T-helper 17 cell (primary cell): ENCODE results near the gene SH3GLB1. TPM values are rescaled to one million over a fixed set of nuclear protein-coding genes. Genes with fewer than 3 reads are reported as not detected.
A peak's percentile ranks its signal among the peaks of the same experiment; 100 is the strongest.

Experiments
- ATAC-seq: fragments of 150-1000 bp; cut with Tn5 transposase; 2 replicates; pipeline ENCODE4 v1.10.0; 2021; ENCODE audit warnings: mild to moderate bottlenecking, moderate library complexity
- DNase-seq, 3 donors: peaks; one replicate each; pipeline versions ENCODE4 v3.0.0 to v3.0.0-alpha.2; 2020 to 2021
- H3K9me3 ChIP-seq: one replicate; pipeline ENCODE4 v1.7.0; 2013; ENCODE audit warnings: low read length, mild to moderate bottlenecking; ENCODE audit not compliant: control insufficient read depth, poor library complexity, severe bottlenecking
- H3K27ac Mint-ChIP-seq: one replicate; pipeline ENCODE4 v1.8.0; 2022; ENCODE audit warnings: mild to moderate bottlenecking, moderate library complexity, mixed read lengths
- H3K27me3 Mint-ChIP-seq: one replicate; pipeline ENCODE4 v1.8.0; 2022; ENCODE audit warnings: mixed read lengths
- H3K36me3 Mint-ChIP-seq: one replicate; pipeline ENCODE4 v1.8.0; 2022; ENCODE audit warnings: low read depth, mixed read lengths
- H3K4me1 Mint-ChIP-seq: one replicate; pipeline ENCODE4 v1.8.0; 2022; ENCODE audit warnings: mild to moderate bottlenecking, mixed read lengths
- H3K4me3 Mint-ChIP-seq: one replicate; pipeline ENCODE4 v1.8.0; 2022; ENCODE audit warnings: mild to moderate bottlenecking, moderate library complexity, mixed read lengths
- total RNA-seq, 4 donors: library from RNA in 2 of 4; stranded (reverse) in 2 of 4; gene quantifications; one replicate each; pipeline ENCODE4 v1.2.3 and lab custom pipeline; 2022 to 2026

Gene SH3GLB1
- total RNA-seq, 2 donors from 2014 or later: 54.3 to 61.5 TPM

- H3K4me3 Mint-ChIP-seq: no peak overlapping the region
- H3K36me3 Mint-ChIP-seq: peaks cover 2% of the 10 kb centered on the region
- DNase-seq: no peak
- H3K27ac Mint-ChIP-seq: no peak overlapping the region
- no peaks in the 10 kb centered on the region for H3K4me1 Mint-ChIP-seq
- H3K27me3 Mint-ChIP-seq: peaks cover 28% of the 10 kb centered on the region
- no peak for ATAC-seq
- H3K9me3 ChIP-seq: no peaks in the 10 kb centered on the region
These were observed 61.3 kb downstream of the SH3GLB1 start for GRCh38 chr1:86765674-86766073.

- DNase-seq (no peak), ATAC-seq (no peak)
- no peaks in the 10 kb centered on the region for H3K4me1 Mint-ChIP-seq
- no peak overlapping the region for H3K27ac Mint-ChIP-seq
- peaks cover 2% of the 10 kb centered on the region for H3K36me3 Mint-ChIP-seq
- no peak overlapping the region for H3K4me3 Mint-ChIP-seq
- peaks cover 18% of the 10 kb centered on the region for H3K27me3 Mint-ChIP-seq
- H3K9me3 ChIP-seq: no peaks in the 10 kb centered on the region
These were observed 64.2 kb downstream of the SH3GLB1 start for GRCh38 chr1:86768554-86768953.

- H3K4me1 Mint-ChIP-seq: peaks cover 3% of the 10 kb centered on the region
- no peak for DNase-seq
- peaks cover 2% of the 10 kb centered on the region for H3K36me3 Mint-ChIP-seq
- H3K27me3 Mint-ChIP-seq: peaks cover 23% of the 10 kb centered on the region
- H3K27ac Mint-ChIP-seq: no peak overlapping the region
- H3K9me3 ChIP-seq: no peaks in the 10 kb centered on the region
- ATAC-seq: no peak
- H3K4me3 Mint-ChIP-seq: no peak overlapping the region
These were observed 64.7 kb downstream of the SH3GLB1 start for GRCh38 chr1:86769065-86769464.

GRCh38 chr1:86773341-86774288 is 69.2 kb downstream of the SH3GLB1 start:
- peaks cover 26% of the 10 kb centered on the region for H3K27me3 Mint-ChIP-seq
- no peak overlapping the region for H3K4me3 Mint-ChIP-seq
- peak overlapping the region; percentile 51 for H3K27ac Mint-ChIP-seq
- ATAC-seq (no peak), DNase-seq (no peak)
- H3K9me3 ChIP-seq: no peaks in the 10 kb centered on the region
- H3K4me1 Mint-ChIP-seq: peaks cover 4% of the 10 kb centered on the region
- H3K36me3 Mint-ChIP-seq: no peaks in the 10 kb centered on the region

GRCh38 chr1:86774305-86775295 is 70.2 kb downstream of the SH3GLB1 start:
- peaks cover 4% of the 10 kb centered on the region for H3K4me1 Mint-ChIP-seq
- peak overlapping the region; percentile 51 for H3K27ac Mint-ChIP-seq
- DNase-seq (no peak), ATAC-seq (peak; percentile 57)
- no peaks in the 10 kb centered on the region for H3K9me3 ChIP-seq
- H3K4me3 Mint-ChIP-seq: no peak overlapping the region
- H3K36me3 Mint-ChIP-seq: no peaks in the 10 kb centered on the region
- peaks cover 26% of the 10 kb centered on the region for H3K27me3 Mint-ChIP-seq

GRCh38 chr1:86775395-86775794 is 71.0 kb downstream of the SH3GLB1 start:
- no peaks in the 10 kb centered on the region for H3K36me3 Mint-ChIP-seq
- peaks cover 4% of the 10 kb centered on the region for H3K4me1 Mint-ChIP-seq
- H3K9me3 ChIP-seq: no peaks in the 10 kb centered on the region
- ATAC-seq (no peak), DNase-seq (no peak)
- no peak overlapping the region for H3K4me3 Mint-ChIP-seq
- H3K27me3 Mint-ChIP-seq: peaks cover 25% of the 10 kb centered on the region
- no peak overlapping the region for H3K27ac Mint-ChIP-seq

- no peak overlapping the region for H3K4me3 Mint-ChIP-seq
These were observed 71.7 kb downstream of the SH3GLB1 start for GRCh38 chr1:86776108-86776507.

GRCh38 chr1:86778569-86779239 is 74.3 kb downstream of the SH3GLB1 start:
- no peak overlapping the region for H3K4me3 Mint-ChIP-seq
- no peak for ATAC-seq
- no peaks in the 10 kb centered on the region for H3K36me3 Mint-ChIP-seq
- peaks cover 4% of the 10 kb centered on the region for H3K4me1 Mint-ChIP-seq
- no peaks in the 10 kb centered on the region for H3K9me3 ChIP-seq
- no peak for DNase-seq
- H3K27ac Mint-ChIP-seq: no peak overlapping the region
- peaks cover 17% of the 10 kb centered on the region for H3K27me3 Mint-ChIP-seq

More at GRCh38 chr1:86776108-86776507, 71.7 kb downstream of the SH3GLB1 start:
- no peak overlapping the region for H3K27ac Mint-ChIP-seq
- H3K4me1 Mint-ChIP-seq: peaks cover 4% of the 10 kb centered on the region
- H3K9me3 ChIP-seq: no peaks in the 10 kb centered on the region
- no peaks in the 10 kb centered on the region for H3K36me3 Mint-ChIP-seq
- ATAC-seq: no peak
- peaks cover 24% of the 10 kb centered on the region for H3K27me3 Mint-ChIP-seq
- no peak for DNase-seq

GRCh38 chr1:86779308-86780191 is 75.2 kb downstream of the SH3GLB1 start:
- Mint-ChIP-seq H3K36me3 (no peaks in the 10 kb centered on the region), H3K4me3 (no peak overlapping the region), H3K4me1 (no peaks in the 10 kb centered on the region), H3K27ac (no peak overlapping the region), H3K27me3 (peaks cover 11% of the 10 kb centered on the region)
- no peaks in the 10 kb centered on the region for H3K9me3 ChIP-seq
- ATAC-seq (no peak), DNase-seq (no peak)

- Mint-ChIP-seq H3K4me3 (no peak overlapping the region), H3K27me3 (peaks cover 5% of the 10 kb centered on the region), H3K4me1 (no peaks in the 10 kb centered on the region), H3K36me3 (no peaks in the 10 kb centered on the region), H3K27ac (no peak overlapping the region)
- DNase-seq (no peak), ATAC-seq (no peak)
- no peaks in the 10 kb centered on the region for H3K9me3 ChIP-seq
These were observed 78.1 kb downstream of the SH3GLB1 start for GRCh38 chr1:86782482-86782881.

- Mint-ChIP-seq H3K36me3 (no peaks in the 10 kb centered on the region), H3K27ac (no peak overlapping the region), H3K27me3 (no peaks in the 10 kb centered on the region), H3K4me3 (no peak overlapping the region), H3K4me1 (no peaks in the 10 kb centered on the region)
- no peak for ATAC-seq
- H3K9me3 ChIP-seq: no peaks in the 10 kb centered on the region
- DNase-seq: no peak
These were observed 83.2 kb downstream of the SH3GLB1 start for GRCh38 chr1:86787621-86788020.
